HepG2 (cell line): ENCODE results near the gene ST6GALNAC3.

Source experiments
- ATF3 ChIP-seq: sonication (generic); formaldehyde crosslinking; IDR thresholded peaks from 2 replicates; pipeline ENCODE4 v1.4.0; 2020; ENCODE audit warnings: missing genetic modification reagents
- CTCF ChIP-seq: sonication (generic); formaldehyde crosslinking; IDR thresholded peaks from 2 replicates; pipeline ENCODE4 v1.5.0; 2020; ENCODE audit warnings: mild to moderate bottlenecking, missing genetic modification reagents, moderate library complexity
- FOXM1 ChIP-seq: sonication (generic); formaldehyde crosslinking; IDR thresholded peaks from 2 replicates; pipeline ENCODE4 v1.5.0; 2020; ENCODE audit warnings: missing genetic modification reagents
- HMG20B ChIP-seq: conservative IDR thresholded peaks from 2 replicates; pipeline ENCODE4 v1.6.1; 2016; ENCODE audit warnings: missing genetic modification reagents, missing compliant biosample characterization
- HNF1A ChIP-seq, 2 experiments: sonication (generic) in 1 of 2; formaldehyde crosslinking in 1 of 2; IDR thresholded peaks; 2 replicates each; pipeline versions ENCODE4 v1.4.0 to v1.6.1; 2016 to 2020; ENCODE audit warnings: borderline replicate concordance in 1 of 2, low read depth in 1 of 2, mild to moderate bottlenecking in 1 of 2, missing genetic modification reagents in 1 of 2
- NFIC ChIP-seq: IDR thresholded peaks from 2 replicates; pipeline ENCODE4 v1.6.1; 2012; ENCODE audit warnings: mild to moderate bottlenecking, low read length, inconsistent platforms
- PAX8 ChIP-seq: sonication (generic); formaldehyde crosslinking; IDR thresholded peaks from 2 replicates; pipeline ENCODE4 v1.8.0; 2022; ENCODE audit warnings: mild to moderate bottlenecking, missing genetic modification reagents, borderline replicate concordance
- POLR2A ChIP-seq, 2 experiments: IDR thresholded peaks; 2 replicates each; pipeline ENCODE4 v1.6.1; 2011; ENCODE audit warnings: low read depth in 2 of 2, low read length in 2 of 2, mild to moderate bottlenecking in 1 of 2, moderate library complexity in 1 of 2; ENCODE audit not compliant: insufficient read depth in 1 of 2
- ZBTB43 ChIP-seq: sonication (generic); formaldehyde crosslinking; conservative IDR thresholded peaks from 2 replicates; pipeline ENCODE4 v1.4.0; 2020; ENCODE audit warnings: missing genetic modification reagents
- ZFAT ChIP-seq: sonication (generic); formaldehyde crosslinking; conservative IDR thresholded peaks from 2 replicates; pipeline ENCODE4 v1.8.1; 2023; ENCODE audit warnings: missing genetic modification reagents, inconsistent platforms
- ZNF337 ChIP-seq: sonication (generic); formaldehyde crosslinking; IDR thresholded peaks from 2 replicates; pipeline ENCODE4 v1.5.1; 2020; ENCODE audit warnings: missing genetic modification reagents, low read depth, mild to moderate bottlenecking, borderline replicate concordance
- ZNF639 ChIP-seq: conservative IDR thresholded peaks from 2 replicates; pipeline ENCODE4 v1.6.1; 2018; ENCODE audit warnings: missing genetic modification reagents

GRCh38 chr1:76374086-76374485 is 299.5 kb downstream of the ST6GALNAC3 start:
- TF ChIP-seq HNF1A (IDR thresholded peaks at IDR 0.05; ENCODE audit: low read depth) (no peak), HNF1A (CRISPR knock-in tag; IDR thresholded peaks at IDR 0.05; ENCODE audit: borderline replicate concordance) (no peak), ATF3 (no peak), ZFAT (CRISPR knock-in tag) (no peak), ZNF337 (CRISPR knock-in tag) (no peak), ZNF639 (CRISPR knock-in tag) (no peak), FOXM1 (no peak), NFIC (no peak), ZBTB43 (CRISPR knock-in tag) (no peak), PAX8 (CRISPR knock-in tag) (no peak), HMG20B (CRISPR knock-in tag) (no peak), POLR2A (IDR thresholded peaks at IDR 0.05; ENCODE audit: insufficient read depth in 1 of 2, low read depth in 2 of 2, low read length in 2 of 2) (no peak), CTCF (CRISPR knock-in tag) (no peak)
